Lung (tissue), 12 donors: Measurements from ENCODE around the gene DNAH17. TPM values are rescaled to one million over a fixed set of nuclear protein-coding genes. Genes with fewer than 3 reads are reported as not detected.

Source experiments
- ATAC-seq: fragments of 200-7000 bp; cut with Tn5 transposase; one replicate; pipeline ENCODE4 v1.9.1; 2020; ENCODE audit warnings: moderate number of reproducible peaks; ENCODE audit not compliant: insufficient read depth, low FRiP score
- DNase-seq, 3 donors: peaks; one replicate each; pipeline ENCODE4 v3.0.0-alpha.2; 2013 to 2017
- H3K27ac ChIP-seq, 2 donors: one replicate each; pipeline ENCODE4 v1.5.1; 2013; ENCODE audit warnings: mild to moderate bottlenecking in 2 of 2, moderate library complexity in 2 of 2, control low read depth in 1 of 2, inconsistent platforms in 1 of 2, low read depth in 1 of 2, low read length in 1 of 2
- H3K27me3 ChIP-seq, 3 donors: one replicate each; pipeline ENCODE4 v1.5.1; 2013; ENCODE audit warnings: low read length in 2 of 3; ENCODE audit not compliant: control insufficient read depth in 3 of 3, insufficient read depth in 3 of 3
- H3K36me3 ChIP-seq, 4 donors: one replicate each; pipeline ENCODE4 v1.5.1; 2013; ENCODE audit warnings: low read length in 4 of 4, mild to moderate bottlenecking in 1 of 4, moderate library complexity in 1 of 4; ENCODE audit not compliant: control insufficient read depth in 4 of 4, insufficient read depth in 4 of 4
- H3K4me1 ChIP-seq, 5 donors: one replicate each; pipeline ENCODE4 v1.5.1; 2013; ENCODE audit warnings: low read length in 5 of 5, mild to moderate bottlenecking in 2 of 5, moderate library complexity in 1 of 5; ENCODE audit not compliant: control insufficient read depth in 5 of 5, insufficient read depth in 5 of 5
- H3K4me3 ChIP-seq: one replicate; pipeline ENCODE4 v1.5.1; 2013; ENCODE audit warnings: mild to moderate bottlenecking, control low read depth, moderate library complexity
- H3K9ac ChIP-seq, 2 donors: one replicate each; pipeline ENCODE4 v1.5.1; 2013; ENCODE audit warnings: low read length in 2 of 2, control low read depth in 1 of 2; ENCODE audit not compliant: insufficient read depth in 1 of 2
- H3K9me3 ChIP-seq, 4 donors: one replicate each; pipeline ENCODE4 v1.5.1; 2013; ENCODE audit warnings: low read length in 3 of 4, mild to moderate bottlenecking in 1 of 4, moderate library complexity in 1 of 4; ENCODE audit not compliant: control insufficient read depth in 4 of 4, insufficient read depth in 3 of 4
- CTCF ChIP-seq: IDR thresholded peaks from 2 replicates; pipeline ENCODE4 v1.5.1; 2012; ENCODE audit warnings: mild to moderate bottlenecking; ENCODE audit errors: control extremely low read depth, extremely low read depth
- WGBS, 2 donors: extraction: QIAGEN DNeasy Blood & Tissue Kit; methylation state at CpG; one replicate each; pipeline ENCODE4 v1.1.7; 2013; 5-methylcytosine and 5-hydroxymethylcytosine counted together
- polyA plus RNA-seq, 2 donors: library from polyadenylated mRNA; stranded (reverse); fragments of 200-250 nt; gene quantifications; one replicate each; pipeline ENCODE4 v1.2.1, GENCODE V29; 2013
- total RNA-seq, 2 donors: library from RNA; depleted of rRNA in 1 of 2; stranded (reverse); fragments of >200 nt in 1 of 2; gene quantifications; one replicate each; pipeline ENCODE4 v1.2.1, GENCODE V29; 2014 to 2021
- donor health status: control.
- donor health status: control.
- donor health status: Bipolar disorder and iron deficiency.
- donor health status: healthy.
- donor health status: DM: yes; HTN: yes; CAD: no.

Gene DNAH17
- total and polyA plus RNA-seq, 4 donors: 0.44 to 1.6 (median 1.2) TPM

- no peaks in the 10 kb centered on the region for H3K27me3 ChIP-seq
- H3K9me3 ChIP-seq: no peaks in the 10 kb centered on the region
- H3K4me1 ChIP-seq: peaks cover 0 to 3% (median 0%) of the 10 kb centered on the region in 5 donors
- no peak overlapping the region for H3K4me3 ChIP-seq
- TF ChIP-seq CTCF: no peak
- ATAC-seq: no peak
- no peak for DNase-seq
- H3K9ac ChIP-seq: no peak overlapping the region
- WGBS, 2 donors: 89 to 92% methylated on average over 13 of the region's 13 CpGs
- H3K27ac ChIP-seq: no peak overlapping the region
- no peaks in the 10 kb centered on the region for H3K36me3 ChIP-seq
Observed at GRCh38 chr17:78616946-78617345, 39.8 kb upstream of the DNAH17 start.

- H3K27ac ChIP-seq: no peak overlapping the region
- H3K4me3 ChIP-seq: no peak overlapping the region
- DNase-seq (no peak), ATAC-seq (no peak)
- H3K9ac ChIP-seq: no peak overlapping the region
- H3K27me3 ChIP-seq: no peaks in the 10 kb centered on the region
- 90 to 97% methylated on average over 13 of the region's 13 CpGs for WGBS, 2 donors
- no peaks in the 10 kb centered on the region for H3K9me3 ChIP-seq
- no peak for TF ChIP-seq CTCF
- H3K4me1 ChIP-seq: peaks cover 0 to 3% (median 0%) of the 10 kb centered on the region in 5 donors
- H3K36me3 ChIP-seq: no peaks in the 10 kb centered on the region
Observed at GRCh38 chr17:78615631-78616030, 38.4 kb upstream of the DNAH17 start.

- Histone ChIP-seq H3K4me1 (peaks cover 0 to 3% (median 0%) of the 10 kb centered on the region in 5 donors), H3K9ac (no peak overlapping the region), H3K9me3 (no peaks in the 10 kb centered on the region), H3K36me3 (no peaks in the 10 kb centered on the region), H3K4me3 (no peak overlapping the region), H3K27ac (no peak overlapping the region), H3K27me3 (no peaks in the 10 kb centered on the region)
- ATAC-seq (no peak), DNase-seq (no peak)
- WGBS, 2 donors: 44 to 75% methylated on average over 11 of the region's 11 CpGs
- TF ChIP-seq CTCF: no peak
Observed at GRCh38 chr17:78613416-78613815, 36.2 kb upstream of the DNAH17 start.

DNA sequence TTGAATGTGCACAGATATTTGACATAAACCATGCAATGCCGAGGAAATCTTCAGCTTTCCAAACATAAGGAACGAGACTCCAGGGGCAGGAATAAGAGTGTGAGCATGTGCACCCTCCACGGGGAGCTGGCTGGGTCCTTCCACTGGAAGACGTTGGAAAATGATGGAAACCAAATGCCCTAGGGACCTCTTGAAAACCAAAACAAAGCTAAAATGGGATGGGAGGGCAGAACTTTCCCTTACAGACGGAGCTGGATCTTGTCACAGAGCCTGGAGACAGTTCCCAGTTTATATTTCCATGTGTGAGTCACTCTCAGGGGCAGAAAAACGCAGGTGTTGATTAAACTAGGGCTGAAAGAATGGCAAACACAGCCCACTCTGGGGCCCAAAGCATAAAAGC, 34.4 kb upstream of the DNAH17 start:
- TF ChIP-seq CTCF: no peak
- no peak for DNase-seq
- Histone ChIP-seq H3K36me3 (no peaks in the 10 kb centered on the region), H3K9me3 (no peaks in the 10 kb centered on the region), H3K4me1 (no peaks in the 10 kb centered on the region), H3K27me3 (no peaks in the 10 kb centered on the region), H3K4me3 (no peak overlapping the region), H3K9ac (no peak overlapping the region), H3K27ac (no peak overlapping the region)
- ATAC-seq: no peak
- WGBS, 2 donors: 57 to 62% methylated on average over 6 of the region's 6 CpGs
